SJCRH30 (cell line): ENCODE results near the gene TAX1BP3. TPM values are rescaled to one million over a fixed set of nuclear protein-coding genes. Genes with fewer than 3 reads are reported as not detected.
"Not testable (repeated sequence)": the region's sequence is repeated elsewhere in the genome, so short reads cannot be mapped to it uniquely, and the experiment has no call there.

Experiments
- DNase-seq, 2 experiments: peaks; one replicate each; pipeline ENCODE4 v3.0.0-alpha.2; 2015 to 2020
- H3K27ac ChIP-seq: fragments of 250-450 bp; sonication (Bioruptor Pico); 2 replicates; pipeline ENCODE4 v1.5.1; 2020; ENCODE audit warnings: mild to moderate bottlenecking, moderate library complexity
- H3K27me3 ChIP-seq: fragments of 250-450 bp; sonication (Bioruptor Pico); 2 replicates; pipeline ENCODE4 v1.5.1; 2020; ENCODE audit warnings: mild to moderate bottlenecking, moderate library complexity
- H3K36me3 ChIP-seq: fragments of 250-450 bp; sonication (Bioruptor Pico); 2 replicates; pipeline ENCODE4 v1.5.1; 2020; ENCODE audit warnings: mild to moderate bottlenecking, moderate library complexity
- H3K4me1 ChIP-seq: fragments of 250-450 bp; sonication (Bioruptor Pico); 2 replicates; pipeline ENCODE4 v1.5.1; 2020; ENCODE audit warnings: mild to moderate bottlenecking, moderate library complexity
- H3K4me3 ChIP-seq: fragments of 250-450 bp; sonication (Bioruptor Pico); 2 replicates; pipeline ENCODE4 v1.5.1; 2020; ENCODE audit warnings: mild to moderate bottlenecking, moderate library complexity
- H3K9me3 ChIP-seq: fragments of 250-450 bp; sonication (Bioruptor Pico); replicated peaks from 2 replicates; pipeline ENCODE4 v1.5.1; 2020; ENCODE audit warnings: mild to moderate bottlenecking, moderate library complexity
- total RNA-seq: library from RNA; depleted of rRNA; stranded (reverse); fragments of >200 nt; shearing (Covaris generic); gene quantifications from 2 replicates; pipeline ENCODE4 v1.2.3, GENCODE V29; 2014; rRNA removed

TAX1BP3 gene, protein sequence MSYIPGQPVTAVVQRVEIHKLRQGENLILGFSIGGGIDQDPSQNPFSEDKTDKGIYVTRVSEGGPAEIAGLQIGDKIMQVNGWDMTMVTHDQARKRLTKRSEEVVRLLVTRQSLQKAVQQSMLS
- 27.6 and 28.6 TPM in 2 replicates for total RNA-seq

DNA sequence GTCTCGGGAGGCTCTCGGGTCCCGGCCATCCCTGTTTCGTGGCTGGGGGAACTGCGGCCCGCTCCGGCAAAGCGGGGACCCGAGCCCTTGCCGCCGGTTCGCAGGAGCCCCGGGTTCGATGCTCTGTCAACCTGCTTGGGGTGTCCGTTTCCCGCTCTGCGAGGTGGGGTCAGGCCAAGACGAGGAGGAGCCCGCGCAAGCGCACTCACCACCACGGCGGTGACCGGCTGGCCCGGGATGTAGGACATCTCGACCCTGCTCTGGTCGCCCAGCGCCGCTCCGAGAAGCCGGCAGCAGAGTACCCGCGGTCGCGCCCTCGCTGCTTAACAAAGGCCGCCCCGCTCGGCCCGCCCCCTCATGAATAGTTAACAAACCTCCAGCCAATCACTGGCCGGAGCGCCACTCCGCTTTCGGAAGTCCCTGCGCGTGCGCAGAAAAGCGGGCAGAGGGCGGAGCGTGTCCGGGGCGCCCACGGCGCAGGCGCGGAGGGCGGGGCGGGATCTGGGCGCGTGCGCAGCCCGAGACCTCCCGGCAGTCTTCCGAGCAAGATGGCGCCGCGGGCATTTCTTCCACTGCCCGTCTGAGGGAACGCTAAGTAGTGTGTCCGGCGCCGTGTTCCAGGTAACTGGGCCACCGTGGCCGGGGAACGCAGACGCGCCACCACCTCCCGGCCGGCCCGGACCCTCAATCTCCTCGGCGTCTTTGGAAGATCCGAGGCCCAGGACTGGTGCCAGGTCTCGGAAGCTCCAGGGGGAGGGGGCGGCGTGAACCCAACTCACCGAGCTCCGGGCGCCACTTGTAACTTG lies at the start of gene TAX1BP3, which contains the start of gene EMC6:
Gene TAX1BP3 (minus strand): TSS at position 300 of the 806 bp plus-strand sequence. CDS start 52 bp downstream, at position 248.
Gene EMC6 (plus strand): TSS at position 534 of the 806 bp plus-strand sequence. CDS start 335 bp downstream, outside the sequence.
- Histone ChIP-seq H3K9me3 (no peaks in the 10 kb centered on the region), H3K27ac (peak within 1 kb of the TSS; percentile 82), H3K4me3 (peak within 1 kb of the TSS; percentile 83), H3K4me1 (no peaks in the 10 kb centered on the region), H3K27me3 (no peaks in the 10 kb centered on the region), H3K36me3 (no peaks in the 10 kb centered on the region)
- DNase-seq: peak; percentile 95 to 96

DNA sequence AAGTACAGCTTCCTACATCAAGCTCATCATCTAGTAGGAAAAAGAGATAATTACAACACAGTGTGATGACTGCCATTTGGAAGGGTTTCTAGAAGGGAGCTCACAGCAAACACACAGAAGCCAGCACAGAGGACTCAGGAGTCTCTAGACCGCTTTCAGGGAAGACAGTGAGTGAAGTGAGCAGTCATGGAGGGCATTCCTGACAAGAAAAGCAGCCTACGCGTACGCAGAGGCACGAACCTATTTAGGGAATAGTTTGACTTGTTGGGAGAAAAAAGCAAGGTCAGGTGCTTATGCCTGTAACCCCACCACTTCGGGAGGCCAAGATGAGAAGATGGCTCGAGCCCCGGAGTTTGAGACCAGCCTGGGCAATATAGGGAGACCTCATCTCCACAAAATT lies 46.9 kb upstream of the TAX1BP3 start:
- Histone ChIP-seq H3K4me1 (no peaks in the 10 kb centered on the region), H3K27ac (no peak overlapping the region), H3K27me3 (no peaks in the 10 kb centered on the region), H3K9me3 (no peaks in the 10 kb centered on the region), H3K4me3 (no peak overlapping the region), H3K36me3 (peaks cover 4% of the 10 kb centered on the region; the same call in 1 of the 2 replicates)
- DNase-seq: no peak

DNA sequence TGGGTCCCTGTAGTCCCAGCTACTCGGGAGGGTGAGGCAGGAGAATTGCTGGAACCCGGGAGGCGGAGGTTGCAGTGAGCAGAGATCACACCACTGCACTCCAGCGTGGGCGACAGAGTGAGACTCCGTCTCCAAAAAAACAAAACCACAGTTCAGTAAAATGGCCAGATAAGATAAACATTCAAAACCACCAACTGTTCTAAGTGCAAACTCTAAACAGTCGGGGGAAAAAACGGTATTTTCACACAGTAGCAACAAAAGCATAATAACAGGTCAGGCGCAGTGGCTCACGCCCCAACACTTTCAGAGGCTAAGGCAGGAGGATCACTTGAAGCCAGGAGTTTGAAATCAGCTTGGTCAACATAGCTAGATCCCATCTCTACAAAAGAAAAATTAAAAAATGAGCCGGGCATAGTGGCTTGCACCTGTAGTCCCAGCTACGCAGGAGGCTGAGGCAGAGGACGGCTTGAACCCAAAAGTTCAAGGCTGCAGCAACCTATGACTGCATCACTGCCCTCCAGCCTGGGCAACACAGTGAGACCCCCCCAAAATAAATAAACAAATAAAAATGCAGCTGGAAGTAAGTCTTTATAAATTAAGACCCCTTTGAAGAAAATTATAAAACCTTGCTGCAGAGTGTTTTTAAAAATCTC lies 44.6 kb upstream of the TAX1BP3 start:
- Histone ChIP-seq H3K36me3 (peaks cover 4% of the 10 kb centered on the region; the same call in 1 of the 2 replicates), H3K27me3 (no peaks in the 10 kb centered on the region), H3K4me3 (no peak overlapping the region), H3K4me1 (no peaks in the 10 kb centered on the region), H3K27ac (no peak overlapping the region), H3K9me3 (no peaks in the 10 kb centered on the region)
- DNase-seq: no peak

DNA sequence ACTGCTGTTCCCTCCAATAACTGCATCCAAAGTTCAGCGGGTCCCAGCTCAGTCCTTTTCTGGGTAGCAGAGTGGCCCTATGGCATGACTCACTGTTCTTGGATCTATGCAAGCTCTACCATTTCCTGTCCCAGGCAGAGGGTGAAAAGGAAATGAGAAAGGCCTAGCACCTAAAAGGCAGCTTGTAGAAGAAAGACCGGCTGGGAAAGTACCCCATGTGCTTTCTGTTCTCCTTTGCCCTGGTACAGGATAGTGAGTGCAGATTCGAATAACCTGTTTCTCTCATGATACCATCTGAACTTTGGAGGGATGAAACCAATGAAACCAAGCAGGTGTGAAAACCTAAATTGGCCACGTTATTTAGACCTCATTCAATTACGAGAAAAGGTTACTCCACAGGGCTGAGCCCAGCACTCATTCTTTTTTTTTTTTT lies 42.6 kb upstream of the TAX1BP3 start:
- no peak for DNase-seq

DNA sequence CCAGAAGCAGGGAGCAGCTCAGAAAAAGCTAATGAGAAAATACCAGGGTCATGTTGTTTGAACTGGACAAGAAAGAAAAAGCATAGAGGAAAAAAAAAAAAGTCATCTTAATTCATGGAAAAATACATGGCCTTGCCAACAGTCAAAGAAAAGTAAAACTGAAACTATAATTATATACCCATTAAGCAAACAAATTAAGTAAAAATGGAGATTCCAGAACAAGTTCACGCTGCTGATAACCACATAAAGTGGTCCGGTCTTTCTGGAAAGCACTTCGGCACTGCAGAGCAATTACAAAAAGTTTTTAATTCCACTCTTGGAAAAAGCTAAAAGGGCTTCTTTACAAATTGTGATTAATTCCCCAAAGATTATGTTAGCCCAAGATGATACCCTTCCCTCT lies 40.0 kb upstream of the TAX1BP3 start:
- Histone ChIP-seq H3K4me3 (no peak overlapping the region), H3K36me3 (no peaks in the 10 kb centered on the region; the same call in 1 of the 2 replicates), H3K27ac (no peak overlapping the region), H3K27me3 (no peaks in the 10 kb centered on the region), H3K4me1 (no peaks in the 10 kb centered on the region), H3K9me3 (no peaks in the 10 kb centered on the region)
- DNase-seq: no peak

More for the DNA sequence above, 42.6 kb upstream of the TAX1BP3 start:
- Histone ChIP-seq H3K4me3 (no peak overlapping the region), H3K27me3 (no peaks in the 10 kb centered on the region), H3K9me3 (no peaks in the 10 kb centered on the region), H3K4me1 (no peaks in the 10 kb centered on the region), H3K36me3 (peaks cover 4% of the 10 kb centered on the region; the same call in 1 of the 2 replicates), H3K27ac (no peak overlapping the region)

DNA sequence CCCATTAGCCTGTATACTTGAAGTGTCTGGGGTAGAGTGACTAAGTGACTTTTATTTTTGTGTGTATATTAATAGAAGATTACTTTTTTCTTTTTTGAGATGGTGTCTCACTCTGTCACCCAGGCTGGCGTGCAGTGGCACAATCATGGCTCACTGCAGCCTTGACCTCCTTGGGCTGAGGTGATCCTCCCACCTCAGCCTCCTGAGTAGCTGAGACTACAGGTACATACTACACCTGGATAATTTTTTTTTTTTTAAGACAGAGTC lies 37.3 kb upstream of the TAX1BP3 start:
- H3K36me3 ChIP-seq, H3K27ac ChIP-seq, H3K4me1 ChIP-seq, H3K27me3 ChIP-seq, H3K9me3 ChIP-seq, DNase-seq, H3K4me3 ChIP-seq: not testable (repeated sequence)

DNA sequence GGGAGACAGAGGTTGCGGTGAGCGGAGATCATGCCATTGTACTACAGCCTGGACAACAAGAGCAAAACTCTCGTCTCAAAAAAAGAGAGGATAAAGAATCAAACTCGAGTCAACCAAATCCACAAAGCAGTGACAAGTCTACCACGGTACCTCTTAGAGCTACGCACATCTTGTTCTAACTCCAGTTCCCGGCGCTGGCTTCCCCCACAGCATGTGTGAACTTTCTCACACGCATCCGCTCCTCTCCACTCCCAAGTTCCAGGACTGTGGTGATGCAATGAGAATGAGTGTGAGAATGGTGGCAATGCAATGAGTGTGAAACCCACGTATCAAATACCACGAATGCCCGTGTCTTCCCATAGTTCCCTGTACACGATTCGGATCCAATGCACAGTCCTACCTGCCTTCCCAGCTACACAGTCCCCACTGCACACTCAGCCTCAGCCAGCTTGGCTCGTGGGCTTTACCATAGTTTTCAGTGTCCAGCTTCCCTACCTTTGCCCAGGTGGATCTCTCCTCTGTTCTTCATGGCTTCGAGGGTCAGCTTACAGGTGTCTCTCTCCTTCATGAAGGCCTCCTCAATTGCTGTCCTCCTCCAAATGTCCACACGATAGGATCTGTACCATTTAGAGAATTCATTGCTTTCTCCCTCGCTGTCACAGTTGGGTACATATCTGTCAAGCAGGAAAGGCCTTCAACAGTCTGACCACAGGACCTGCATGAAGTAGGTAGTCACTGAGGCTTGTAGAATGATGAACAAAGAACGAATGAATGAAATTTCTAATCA lies 36.7 kb upstream of the TAX1BP3 start:
- Histone ChIP-seq H3K9me3 (no peaks in the 10 kb centered on the region), H3K27me3 (no peaks in the 10 kb centered on the region), H3K4me1 (no peaks in the 10 kb centered on the region), H3K36me3 (no peaks in the 10 kb centered on the region), H3K27ac (no peak overlapping the region), H3K4me3 (no peak overlapping the region)
- DNase-seq: no peak

DNA sequence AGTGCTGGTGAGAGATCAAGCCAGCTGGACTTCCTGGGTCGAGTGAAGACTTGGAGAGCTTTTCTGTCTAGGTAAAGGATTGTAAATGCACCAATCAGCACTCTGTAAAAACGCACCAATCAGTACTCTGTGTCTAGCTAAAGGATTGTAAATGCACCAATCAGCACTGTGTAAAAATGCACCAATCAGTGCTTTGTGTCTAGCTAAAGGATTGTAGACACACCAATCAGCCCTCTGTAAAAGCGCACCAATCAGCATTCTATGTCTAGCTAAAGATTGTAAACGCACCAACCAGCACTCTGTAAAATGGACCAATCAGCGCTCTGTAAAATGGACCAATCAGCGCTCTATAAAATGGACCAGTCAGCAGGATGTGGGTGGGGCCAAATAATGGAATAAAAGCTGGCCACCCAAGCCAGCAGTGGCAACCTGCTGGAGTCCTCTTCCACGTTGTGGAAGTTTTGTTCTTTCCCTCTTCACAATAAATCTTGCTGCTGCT lies 33.7 kb upstream of the TAX1BP3 start:
- not testable (repeated sequence) for H3K27me3 ChIP-seq, DNase-seq, H3K4me1 ChIP-seq

DNA sequence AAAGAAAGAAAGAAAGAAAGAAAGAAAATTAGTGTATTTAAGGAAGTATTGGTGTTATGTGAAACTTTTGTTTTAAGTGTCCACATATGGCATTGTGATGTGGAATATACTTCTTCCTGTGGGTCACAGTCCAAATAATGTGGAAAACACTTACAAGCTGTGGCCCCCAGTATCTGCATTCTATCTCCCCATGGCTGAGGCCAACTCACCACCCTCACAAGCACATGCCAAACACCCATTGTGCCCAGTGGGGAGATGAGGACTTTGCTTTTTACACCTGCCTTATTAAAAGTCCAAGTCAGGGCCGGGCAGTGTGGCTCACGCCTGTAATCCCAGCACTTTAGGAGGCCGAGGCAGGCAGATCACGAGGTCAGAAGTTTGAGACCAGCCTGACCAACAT lies 31.6 kb upstream of the TAX1BP3 start:
- Histone ChIP-seq H3K9me3 (no peaks in the 10 kb centered on the region), H3K27me3 (no peaks in the 10 kb centered on the region), H3K4me3 (no peak overlapping the region), H3K4me1 (peaks cover 7% of the 10 kb centered on the region; the same call in 1 of the 2 replicates), H3K27ac (no peak overlapping the region), H3K36me3 (no peaks in the 10 kb centered on the region)
- no peak for DNase-seq

More for the DNA sequence above, 33.7 kb upstream of the TAX1BP3 start:
- not testable (repeated sequence) for H3K27ac ChIP-seq, H3K36me3 ChIP-seq, H3K4me3 ChIP-seq, H3K9me3 ChIP-seq

DNA sequence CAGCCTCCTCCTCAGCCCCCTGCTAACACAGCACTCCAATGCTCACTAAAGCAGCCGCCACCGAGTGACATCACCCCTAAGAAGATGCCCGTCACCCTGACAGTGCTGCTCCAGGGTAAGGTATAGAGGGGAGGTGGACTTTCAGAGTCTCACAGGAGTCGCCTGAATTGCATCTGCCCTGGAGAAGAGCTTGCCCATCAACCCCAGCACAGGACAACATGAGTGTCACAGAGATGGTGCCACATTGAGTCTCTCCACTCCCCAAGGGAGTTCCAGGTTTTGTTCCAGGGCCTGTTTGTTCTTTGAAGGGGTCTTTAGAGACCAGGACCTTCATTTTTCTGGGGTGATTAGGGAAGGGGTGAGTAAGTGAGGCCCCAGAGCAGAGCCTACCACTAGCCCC lies 29.8 kb upstream of the TAX1BP3 start:
- H3K36me3 ChIP-seq: no peaks in the 10 kb centered on the region
- H3K27ac ChIP-seq: no peak overlapping the region
- DNase-seq: no peak
- H3K27me3 ChIP-seq: no peaks in the 10 kb centered on the region
- no peak overlapping the region for H3K4me3 ChIP-seq
- H3K9me3 ChIP-seq: no peaks in the 10 kb centered on the region
- H3K4me1 ChIP-seq: peaks cover 7% of the 10 kb centered on the region; the same call in 1 of the 2 replicates

DNA sequence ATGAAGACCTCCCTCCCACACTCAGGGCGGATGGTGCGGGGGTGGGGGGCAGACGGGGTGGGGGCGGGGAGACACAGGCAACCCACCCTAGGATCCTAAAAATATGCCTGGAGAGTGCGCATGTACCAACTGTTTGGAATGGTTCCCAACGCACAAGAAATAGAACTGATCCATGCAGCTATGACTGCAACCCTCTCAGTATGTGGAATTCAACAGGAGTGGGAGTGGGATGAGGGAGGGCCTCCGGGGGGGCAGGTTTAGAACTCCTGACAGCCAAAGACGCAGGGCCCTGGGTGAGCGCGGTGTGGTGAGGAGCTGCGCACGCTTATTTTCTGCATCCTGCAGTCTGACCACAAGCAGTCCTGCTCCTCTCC lies 28.7 kb upstream of the TAX1BP3 start:
- H3K4me3 ChIP-seq: no peak overlapping the region
- no peaks in the 10 kb centered on the region for H3K36me3 ChIP-seq
- no peak for DNase-seq
- no peaks in the 10 kb centered on the region for H3K9me3 ChIP-seq
- no peaks in the 10 kb centered on the region for H3K27me3 ChIP-seq
- H3K4me1 ChIP-seq: peaks cover 7% of the 10 kb centered on the region; the same call in 1 of the 2 replicates
- no peak overlapping the region for H3K27ac ChIP-seq

DNA sequence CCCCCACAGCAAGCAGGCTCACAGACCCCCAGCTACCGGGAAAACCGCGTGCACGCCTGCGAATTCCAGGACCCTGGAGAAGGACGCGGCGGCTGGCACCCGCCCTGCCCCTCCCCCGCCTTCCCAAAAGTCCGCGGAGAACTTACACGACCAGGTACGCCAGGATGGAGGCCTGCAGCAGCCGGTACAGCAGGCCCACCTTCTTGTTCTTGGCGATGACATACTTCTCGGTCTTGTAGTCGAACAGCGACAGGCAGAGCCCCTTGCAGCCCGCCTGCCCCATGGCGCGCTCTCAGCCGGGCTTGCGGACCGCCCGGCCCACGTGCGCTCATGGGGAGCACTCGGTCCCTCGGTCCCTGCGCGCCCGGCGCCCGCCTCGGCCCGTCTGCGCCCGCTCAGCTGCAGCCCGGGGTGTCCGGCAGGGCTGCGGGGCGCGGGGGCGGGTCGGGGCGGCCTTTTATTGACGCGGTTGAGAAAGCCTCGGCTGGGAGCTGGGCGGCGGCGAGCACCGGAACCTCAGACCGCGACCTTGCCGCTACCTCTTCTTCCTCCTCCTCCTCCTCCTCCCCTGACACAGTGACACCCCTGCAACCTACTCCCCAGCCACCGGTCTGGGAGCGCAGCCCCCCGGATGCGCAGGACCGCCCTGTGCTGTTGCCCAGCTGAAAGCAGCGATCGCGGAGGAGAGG lies 27.5 kb upstream of the TAX1BP3 start, which contains the start of gene P2RX5:
Gene P2RX5 (minus strand): TSS at position 433 of the 689 bp plus-strand sequence. CDS start 150 bp downstream, at position 283.
- DNase-seq: no peak

DNA sequence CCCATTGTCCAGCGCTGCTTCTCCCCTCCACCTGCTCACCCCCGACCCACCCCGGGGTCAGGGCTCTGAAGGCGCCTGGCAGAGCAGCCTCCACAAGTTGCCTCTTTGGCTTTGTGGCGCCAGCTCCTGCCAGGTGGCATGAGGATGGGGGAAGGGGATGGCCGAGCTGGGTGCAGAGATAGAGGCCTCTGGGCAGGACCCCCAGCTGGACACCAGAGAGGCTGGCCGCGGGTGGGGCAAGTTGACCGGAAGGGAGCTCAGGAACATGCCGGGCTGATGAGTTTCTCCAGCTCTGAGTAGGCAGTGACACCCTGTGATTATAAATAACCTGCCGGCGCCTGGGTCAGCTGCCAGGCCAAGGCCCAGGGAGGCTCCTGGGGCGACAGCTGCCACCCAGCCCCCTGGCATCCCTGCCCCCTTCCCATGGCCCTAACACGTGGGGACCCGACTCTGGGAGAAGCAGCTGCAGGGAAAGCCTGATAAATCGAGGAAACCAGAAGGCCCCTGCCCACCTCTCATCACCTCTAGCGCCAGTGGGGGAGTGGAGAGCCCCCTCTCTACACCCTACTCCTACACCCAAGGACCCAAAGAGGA lies 26.8 kb upstream of the TAX1BP3 start:
- peak overlapping the region; percentile 57 for H3K27ac ChIP-seq
- peak; percentile 36 to 51 for DNase-seq

More for the DNA sequence above, 27.5 kb upstream of the TAX1BP3 start, which contains the start of gene P2RX5:
- no peaks in the 10 kb centered on the region for H3K36me3 ChIP-seq
- H3K9me3 ChIP-seq: no peaks in the 10 kb centered on the region
- peak within 1 kb of the TSS; percentile 45 for H3K4me3 ChIP-seq
- H3K27ac ChIP-seq: peak within 1 kb of the TSS; percentile 57
- no peaks in the 10 kb centered on the region for H3K27me3 ChIP-seq
- H3K4me1 ChIP-seq: peaks cover 7% of the 10 kb centered on the region; the same call in 1 of the 2 replicates

More for the DNA sequence above, 26.8 kb upstream of the TAX1BP3 start:
- Histone ChIP-seq H3K27me3 (no peaks in the 10 kb centered on the region), H3K4me3 (peak overlapping the region; percentile 45), H3K9me3 (no peaks in the 10 kb centered on the region), H3K36me3 (no peaks in the 10 kb centered on the region), H3K4me1 (peaks cover 7% of the 10 kb centered on the region; the same call in 1 of the 2 replicates)
